HG02642 (cell line): ENCODE data around the gene SPATA21.
A peak's percentile ranks its signal among the peaks of the same experiment; 100 is the strongest.

Source experiments
- ATAC-seq: cut with Tn5 transposase; IDR thresholded peaks from one replicate; pipeline ENCODE4 v1.9.1; 2021; ENCODE audit warnings: mild to moderate bottlenecking; ENCODE audit not compliant: unreplicated experiment, poor library complexity

Gene SPATA21

DNA sequence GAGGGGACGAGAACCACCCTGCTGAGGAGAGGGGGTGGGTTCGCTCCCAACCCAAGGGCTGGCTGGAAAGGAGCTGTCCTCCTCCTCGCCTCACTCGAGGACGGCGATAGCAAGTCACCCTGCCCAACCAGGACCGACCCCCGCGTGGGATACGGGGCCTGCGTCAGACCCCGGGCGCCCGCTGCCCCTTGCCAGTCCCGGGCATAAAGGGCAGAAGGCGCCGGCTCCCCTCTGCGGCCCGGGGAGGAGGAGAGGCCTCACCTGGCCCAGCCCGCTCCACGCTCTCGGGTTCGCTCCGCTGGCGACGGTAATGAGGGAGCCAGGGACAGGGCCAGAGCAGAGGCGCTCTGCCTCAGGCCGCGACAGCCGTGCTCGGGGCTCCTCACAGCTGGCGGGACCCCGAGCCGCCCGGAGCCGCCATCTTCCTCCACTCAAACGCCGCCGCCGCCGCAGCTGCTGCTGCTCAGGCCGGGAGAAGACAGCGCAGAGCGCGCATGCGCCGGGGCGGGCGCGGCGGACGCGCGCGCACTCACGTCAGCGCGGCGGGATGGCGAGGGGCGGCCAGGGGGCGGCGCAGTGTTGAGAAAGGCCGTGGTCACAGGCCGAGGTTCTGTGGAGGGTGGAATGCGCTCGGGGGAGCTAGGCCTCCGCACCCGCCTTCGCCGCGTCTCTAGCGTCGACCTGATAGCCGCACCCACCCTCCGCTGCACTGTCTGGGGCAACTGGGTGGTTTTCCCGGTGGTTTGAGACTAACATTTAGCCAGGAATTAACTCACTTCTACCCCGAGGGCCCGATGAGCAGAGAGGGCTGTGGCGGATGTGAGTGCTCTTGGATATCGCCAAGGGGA, 85.0 kb downstream of the SPATA21 start, which contains the start of gene FBXO42:
FBXO42 (minus strand) TSS at position 487 of the 848 bp plus-strand sequence. CDS start 37,062 bp downstream, outside the sequence.
- ATAC-seq = peak; percentile 95

DNA sequence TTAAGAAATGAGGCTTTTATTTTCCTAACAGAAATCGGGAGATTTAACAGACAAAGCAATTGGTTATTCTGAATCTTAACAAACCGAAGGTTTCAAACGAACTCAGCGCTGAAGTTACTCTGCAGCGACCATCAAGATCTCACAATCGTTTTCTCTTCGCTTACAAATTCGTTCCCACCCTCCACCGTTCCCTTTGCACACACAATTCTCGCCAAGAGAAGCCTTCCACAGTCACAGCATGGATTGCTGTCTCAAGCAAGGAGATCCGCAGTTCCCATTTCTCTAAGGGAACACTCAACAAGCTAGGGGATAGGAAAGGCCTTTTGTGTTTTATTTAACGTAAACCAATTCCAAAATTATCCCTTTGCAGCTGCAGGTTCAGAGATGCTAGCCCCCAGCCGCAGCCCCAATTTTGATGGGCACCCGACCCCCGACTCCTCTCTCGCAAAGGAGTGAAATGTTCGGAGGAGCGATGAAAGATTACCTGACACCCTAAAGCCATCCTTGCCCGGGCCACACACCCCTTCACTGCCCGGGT, 85.7 kb downstream of the SPATA21 start:
- ATAC-seq = no peak

DNA sequence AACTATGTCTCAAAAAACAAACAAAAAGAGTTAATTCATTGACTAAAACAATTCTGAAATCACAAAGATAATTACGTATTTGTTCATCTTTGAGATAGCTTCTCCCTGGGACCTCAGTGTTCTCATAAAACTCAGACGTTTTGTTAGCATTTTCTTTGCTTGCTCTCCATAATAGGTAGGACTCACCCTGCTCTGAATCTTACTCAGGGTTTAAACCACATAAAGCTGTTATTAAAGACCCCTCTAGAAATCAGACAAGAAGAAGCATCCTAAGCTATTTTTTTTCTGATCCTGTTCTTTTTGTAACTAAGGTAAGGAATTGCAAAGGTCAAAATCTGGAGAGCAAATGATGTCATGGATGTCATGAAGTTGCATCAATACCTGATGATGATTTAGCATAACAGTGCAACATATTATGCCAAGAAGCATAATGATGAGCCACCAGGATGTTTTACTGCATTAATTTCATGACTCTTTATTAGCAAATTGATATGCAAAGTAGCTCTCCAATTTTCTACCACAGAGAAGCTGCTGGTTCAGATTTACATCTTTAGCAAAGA, 87.3 kb downstream of the SPATA21 start:
- ATAC-seq = no peak
